ENCODE results near the gene IFRD1. TPM values are rescaled to one million over a fixed set of nuclear protein-coding genes. Genes with fewer than 3 reads are reported as not detected.

The IFRD1 gene
- total RNA-seq, 2 experiments from 2014 or later: 40.3 to 48.9 TPM

GRCh38 chr7:112421666-112422486 is 28.4 kb upstream of the IFRD1 start:
- peak; percentile 10 for DNase-seq
- Mint-ChIP-seq H3K9me3 (ENCODE audit: low read depth) (no peaks in the 10 kb centered on the region), H3K27ac (peak overlapping the region; percentile 51), H3K4me1 (peaks cover 24% of the 10 kb centered on the region), H3K36me3 (ENCODE audit: low read depth) (no peaks in the 10 kb centered on the region), H3K27me3 (no peaks in the 10 kb centered on the region), H3K4me3 (no peak overlapping the region)
- ChIA-PET CTCF (interaction anchor here (1.0 kb wide), 1 partner anchor 13 kb away, joined by 3 read pairs; no protein-coding TSS in a partner anchor), POLR2A (interaction anchor here (0.5 kb wide), 1 partner anchor 1082 kb away, joined by 5 read pairs; no protein-coding TSS in a partner anchor)
- ATAC-seq: peak; percentile 72
- intact Hi-C loops (cut with DNase I, micrococcal nuclease): no loop called here

- intact Hi-C loops (cut with DNase I, micrococcal nuclease): no loop called here
- POLR2A ChIA-PET: interaction anchor here (0.5 kb wide), 1 partner anchor 1084 kb away, joined by 5 read pairs; no protein-coding TSS in a partner anchor
- H3K4me3 Mint-ChIP-seq: no peak overlapping the region
- H3K36me3 Mint-ChIP-seq (ENCODE audit: low read depth): no peaks in the 10 kb centered on the region
- peaks cover 24% of the 10 kb centered on the region for H3K4me1 Mint-ChIP-seq
- CTCF ChIA-PET: interaction anchor here (1.0 kb wide), 1 partner anchor 15 kb away, joined by 3 read pairs; no protein-coding TSS in a partner anchor
- no peaks in the 10 kb centered on the region for H3K9me3 Mint-ChIP-seq (ENCODE audit: low read depth)
- ATAC-seq (peak; percentile 82), DNase-seq (peak; percentile 59)
- H3K27ac Mint-ChIP-seq: peak overlapping the region; percentile 70
- no peaks in the 10 kb centered on the region for H3K27me3 Mint-ChIP-seq
Observed at GRCh38 chr7:112422842-112423496, 27.3 kb upstream of the IFRD1 start.

- H3K4me1 Mint-ChIP-seq: peaks cover 24% of the 10 kb centered on the region
- ChIA-PET POLR2A (no interaction called here), CTCF (interaction anchor here (0.6 to 0.9 kb wide), 2 partner anchors 26 to 657 kb away, joined by 3 to 4 read pairs; no protein-coding TSS in a partner anchor)
- H3K36me3 Mint-ChIP-seq (ENCODE audit: low read depth): no peaks in the 10 kb centered on the region
- DNase-seq: no peak
- ATAC-seq: no peak
- H3K4me3 Mint-ChIP-seq: no peak overlapping the region
- intact Hi-C loops (cut with DNase I, micrococcal nuclease): no loop called here
- no peaks in the 10 kb centered on the region for H3K9me3 Mint-ChIP-seq (ENCODE audit: low read depth)
- no peaks in the 10 kb centered on the region for H3K27me3 Mint-ChIP-seq
- no peak overlapping the region for H3K27ac Mint-ChIP-seq
Observed at GRCh38 chr7:112423987-112424386, 26.3 kb upstream of the IFRD1 start.

DNA sequence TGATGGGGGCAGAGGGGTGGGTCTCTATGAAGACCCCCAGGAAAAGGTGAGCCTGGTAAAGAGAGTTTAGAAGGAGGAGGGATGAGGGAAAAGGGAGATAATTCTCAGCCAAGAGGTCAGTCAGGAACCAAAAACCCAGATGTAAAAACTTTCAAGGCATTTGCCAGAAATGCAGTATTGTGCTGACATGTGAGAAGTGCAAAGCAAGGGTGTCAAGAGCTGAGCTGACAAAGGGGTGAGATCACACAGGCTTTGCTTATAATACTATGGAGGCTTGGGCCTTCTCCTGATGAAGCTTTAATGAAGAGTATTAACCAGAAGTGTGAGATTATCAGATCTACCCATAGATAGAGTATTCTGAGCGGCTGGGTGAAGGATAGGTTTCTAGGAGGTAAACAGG is 22.3 kb upstream of the IFRD1 start:
- POLR2A ChIA-PET: no interaction called here
- Mint-ChIP-seq H3K4me3 (no peak overlapping the region), H3K9me3 (ENCODE audit: low read depth) (no peaks in the 10 kb centered on the region), H3K27ac (no peak overlapping the region), H3K27me3 (no peaks in the 10 kb centered on the region), H3K36me3 (ENCODE audit: low read depth) (no peaks in the 10 kb centered on the region), H3K4me1 (peaks cover 8% of the 10 kb centered on the region)
- CTCF ChIA-PET: interaction anchor here (1.4 kb wide), 1 partner anchor 1054 kb away, joined by 3 read pairs; no protein-coding TSS in a partner anchor
- no peak for DNase-seq
- intact Hi-C loops (cut with DNase I, micrococcal nuclease): no loop called here
- ATAC-seq: no peak

GRCh38 chr7:112428715-112429114 is 21.5 kb upstream of the IFRD1 start:
- H3K4me1 Mint-ChIP-seq: peaks cover under 1% of the 10 kb centered on the region
- no peak overlapping the region for H3K27ac Mint-ChIP-seq
- CTCF ChIA-PET: interaction anchor here (1.0 to 1.4 kb wide), 2 partner anchors 124 to 1054 kb away, joined by 3 read pairs; no protein-coding TSS in a partner anchor
- intact Hi-C loops (cut with DNase I, micrococcal nuclease): no loop called here
- ATAC-seq (no peak), DNase-seq (no peak)
- POLR2A ChIA-PET: no interaction called here
- H3K27me3 Mint-ChIP-seq: no peaks in the 10 kb centered on the region
- H3K9me3 Mint-ChIP-seq (ENCODE audit: low read depth): no peaks in the 10 kb centered on the region
- H3K4me3 Mint-ChIP-seq: no peak overlapping the region
- no peaks in the 10 kb centered on the region for H3K36me3 Mint-ChIP-seq (ENCODE audit: low read depth)

DNA sequence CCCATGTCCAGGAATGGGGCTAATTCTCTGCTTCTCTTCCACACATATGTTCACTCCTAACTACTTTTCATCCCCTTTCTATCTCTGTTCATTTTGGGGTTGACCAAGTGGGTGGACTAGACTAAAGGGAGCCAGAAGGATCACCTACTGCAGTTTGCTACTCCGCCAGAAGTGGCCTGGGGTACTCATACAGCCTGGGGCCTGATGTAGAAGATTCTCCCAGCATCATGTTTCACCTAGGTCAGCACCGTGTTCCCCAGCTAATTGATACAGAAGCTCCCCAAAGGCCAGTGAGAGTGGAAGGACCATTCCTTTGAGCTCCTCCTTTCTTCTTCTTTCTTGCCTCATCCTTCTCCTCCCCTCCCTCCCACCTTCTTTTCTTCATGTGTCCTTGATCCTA is 19.6 kb upstream of the IFRD1 start:
- Mint-ChIP-seq H3K4me1 (no peaks in the 10 kb centered on the region), H3K27ac (no peak overlapping the region), H3K36me3 (ENCODE audit: low read depth) (no peaks in the 10 kb centered on the region), H3K9me3 (ENCODE audit: low read depth) (no peaks in the 10 kb centered on the region), H3K27me3 (no peaks in the 10 kb centered on the region), H3K4me3 (no peak overlapping the region)
- intact Hi-C loops (cut with DNase I, micrococcal nuclease): no loop called here
- DNase-seq: no peak
- ATAC-seq: no peak
- ChIA-PET POLR2A (no interaction called here), CTCF (interaction anchor here (1.2 kb wide), 1 partner anchor 175 kb away, joined by 3 read pairs; no protein-coding TSS in a partner anchor)

- intact Hi-C loops (cut with DNase I, micrococcal nuclease): no loop called here
- no peak for DNase-seq
- no peaks in the 10 kb centered on the region for H3K9me3 Mint-ChIP-seq (ENCODE audit: low read depth)
- ChIA-PET POLR2A (no interaction called here), CTCF (no interaction called here)
- H3K4me3 Mint-ChIP-seq: no peak overlapping the region
- no peak for ATAC-seq
- no peaks in the 10 kb centered on the region for H3K27me3 Mint-ChIP-seq
- no peaks in the 10 kb centered on the region for H3K4me1 Mint-ChIP-seq
- H3K27ac Mint-ChIP-seq: no peak overlapping the region
- no peaks in the 10 kb centered on the region for H3K36me3 Mint-ChIP-seq (ENCODE audit: low read depth)
Observed at GRCh38 chr7:112431803-112432202, 18.5 kb upstream of the IFRD1 start.

GRCh38 chr7:112433289-112433688 is 17.0 kb upstream of the IFRD1 start:
- Mint-ChIP-seq H3K4me1 (no peaks in the 10 kb centered on the region), H3K9me3 (ENCODE audit: low read depth) (no peaks in the 10 kb centered on the region), H3K36me3 (ENCODE audit: low read depth) (no peaks in the 10 kb centered on the region), H3K27me3 (no peaks in the 10 kb centered on the region), H3K27ac (no peak overlapping the region), H3K4me3 (no peak overlapping the region)
- POLR2A ChIA-PET: interaction anchor here (0.6 to 0.8 kb wide), 3 partner anchors 16 to 42 kb away, joined by 3 to 5 read pairs (median 4); partner anchors contain the start of gene IFRD1
- CTCF ChIA-PET: interaction anchor here (0.6 to 0.7 kb wide), 2 partner anchors 14 to 1418 kb away, joined by 3 read pairs; no protein-coding TSS in a partner anchor
- no peak for ATAC-seq
- DNase-seq: no peak
- intact Hi-C loops (cut with DNase I, micrococcal nuclease): no loop called here

- peaks cover 4% of the 10 kb centered on the region for H3K27me3 Mint-ChIP-seq
- H3K36me3 Mint-ChIP-seq (ENCODE audit: low read depth): no peaks in the 10 kb centered on the region
- H3K4me3 Mint-ChIP-seq: no peak overlapping the region
- ChIA-PET CTCF (interaction anchor here (0.5 kb wide), 1 partner anchor 36 kb away, joined by 3 read pairs; no protein-coding TSS in a partner anchor), POLR2A (no interaction called here)
- intact Hi-C loops (cut with DNase I, micrococcal nuclease): no loop called here
- no peaks in the 10 kb centered on the region for H3K4me1 Mint-ChIP-seq
- no peaks in the 10 kb centered on the region for H3K9me3 Mint-ChIP-seq (ENCODE audit: low read depth)
- ATAC-seq (no peak), DNase-seq (no peak)
- no peak overlapping the region for H3K27ac Mint-ChIP-seq
Observed at GRCh38 chr7:112437072-112437471, 13.2 kb upstream of the IFRD1 start.

- ChIA-PET CTCF (no interaction called here), POLR2A (no interaction called here)
- Mint-ChIP-seq H3K4me1 (no peaks in the 10 kb centered on the region), H3K4me3 (no peak overlapping the region), H3K27me3 (peaks cover 4% of the 10 kb centered on the region), H3K9me3 (ENCODE audit: low read depth) (no peaks in the 10 kb centered on the region), H3K27ac (no peak overlapping the region), H3K36me3 (ENCODE audit: low read depth) (no peaks in the 10 kb centered on the region)
- no peak for ATAC-seq
- no peak for DNase-seq
- intact Hi-C loops (cut with DNase I, micrococcal nuclease): no loop called here
Observed at GRCh38 chr7:112439476-112439875, 10.8 kb upstream of the IFRD1 start.

DNA sequence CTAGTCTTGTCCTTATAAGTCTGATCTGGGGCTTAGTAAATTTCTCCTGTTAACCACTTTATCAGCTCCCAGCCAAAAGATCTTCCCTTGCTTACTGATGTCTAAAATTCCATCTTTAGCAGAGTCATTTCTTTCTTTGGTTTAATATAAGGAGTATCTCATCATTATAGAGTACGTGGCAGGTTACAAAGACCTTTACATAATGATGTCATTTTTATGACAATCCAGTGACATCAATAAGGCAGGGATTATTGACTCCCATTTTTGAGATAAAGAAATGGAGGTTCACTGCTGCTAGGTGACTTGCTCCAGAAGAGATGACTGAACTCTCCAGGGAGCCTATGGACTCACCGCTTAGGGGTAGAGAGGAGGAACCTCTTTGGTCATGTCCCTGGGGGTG is 8.1 kb upstream of the IFRD1 start:
- H3K27me3 Mint-ChIP-seq: peaks cover 4% of the 10 kb centered on the region
- POLR2A ChIA-PET: no interaction called here
- no peak overlapping the region for H3K4me3 Mint-ChIP-seq
- no peaks in the 10 kb centered on the region for H3K36me3 Mint-ChIP-seq (ENCODE audit: low read depth)
- DNase-seq (no peak), ATAC-seq (no peak)
- CTCF ChIA-PET: no interaction called here
- intact Hi-C loops (cut with DNase I, micrococcal nuclease): no loop called here
- H3K27ac Mint-ChIP-seq: no peak overlapping the region
- H3K9me3 Mint-ChIP-seq (ENCODE audit: low read depth): no peaks in the 10 kb centered on the region
- H3K4me1 Mint-ChIP-seq: peaks cover 7% of the 10 kb centered on the region
